Measurements from ENCODE around the gene SLC29A3.

DNA sequence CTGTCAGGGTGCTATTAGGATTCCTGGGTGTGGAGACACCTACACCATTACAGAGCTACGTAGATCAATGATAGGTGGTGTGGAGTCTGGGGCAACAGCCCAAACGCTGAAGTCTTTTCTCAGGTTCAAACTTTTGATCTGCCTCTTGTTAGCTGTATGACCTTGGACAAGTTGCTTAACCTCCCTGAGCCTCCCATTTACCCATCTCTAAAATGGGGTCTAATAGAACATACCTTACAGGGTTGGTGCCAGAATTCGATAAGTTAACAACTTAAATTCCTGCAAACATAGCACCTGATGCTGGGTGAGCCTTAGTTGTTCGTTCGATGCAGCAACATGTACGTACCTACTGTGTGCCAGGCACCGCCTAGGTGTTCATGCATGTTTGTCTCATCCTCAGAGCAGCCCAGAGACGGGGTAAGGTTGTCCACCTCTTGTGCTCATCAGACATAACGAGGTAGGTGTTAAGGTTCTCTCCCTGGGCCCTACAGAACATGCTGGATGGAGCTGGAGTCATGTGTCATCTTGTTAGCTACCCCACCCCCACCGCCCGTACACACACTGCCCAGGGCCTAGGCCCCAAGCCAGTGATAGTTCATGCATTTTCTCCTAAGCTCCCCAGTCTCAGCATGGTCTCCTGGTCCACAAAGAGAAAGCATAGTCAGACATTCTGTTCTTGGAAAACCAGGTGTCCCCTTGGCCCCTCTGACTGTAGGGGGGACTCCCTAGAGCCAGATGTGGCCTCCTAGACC is 41.0 kb upstream of the SLC29A3 start:
- TF ChIP-seq, protein P1, sequence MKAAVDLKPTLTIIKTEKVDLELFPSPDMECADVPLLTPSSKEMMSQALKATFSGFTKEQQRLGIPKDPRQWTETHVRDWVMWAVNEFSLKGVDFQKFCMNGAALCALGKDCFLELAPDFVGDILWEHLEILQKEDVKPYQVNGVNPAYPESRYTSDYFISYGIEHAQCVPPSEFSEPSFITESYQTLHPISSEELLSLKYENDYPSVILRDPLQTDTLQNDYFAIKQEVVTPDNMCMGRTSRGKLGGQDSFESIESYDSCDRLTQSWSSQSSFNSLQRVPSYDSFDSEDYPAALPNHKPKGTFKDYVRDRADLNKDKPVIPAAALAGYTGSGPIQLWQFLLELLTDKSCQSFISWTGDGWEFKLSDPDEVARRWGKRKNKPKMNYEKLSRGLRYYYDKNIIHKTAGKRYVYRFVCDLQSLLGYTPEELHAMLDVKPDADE (IDR thresholded peaks at IDR 0.05) = no peak
- TF ChIP-seq POLR2AphosphoS5 (IDR thresholded peaks at IDR 0.05; ENCODE audit: low read depth) (no peak), EZH2 (IDR thresholded peaks at IDR 0.05; ENCODE audit: low read depth, unreplicated experiment) (no peak)

Measured in GM23338 (cell line).